ENCODE data around the gene COL4A2.

Gene COL4A2

GRCh38 chr13:110490009-110490770 is 183.1 kb downstream of the COL4A2 start (continued):
- TF ChIP-seq INSM2 (tag by site-specific recombination; IDR thresholded peaks at IDR 0.05): no peak
- TF ChIP-seq ZNF621 (tag by site-specific recombination; IDR thresholded peaks at IDR 0.05): no peak
- TF ChIP-seq, protein P1, sequence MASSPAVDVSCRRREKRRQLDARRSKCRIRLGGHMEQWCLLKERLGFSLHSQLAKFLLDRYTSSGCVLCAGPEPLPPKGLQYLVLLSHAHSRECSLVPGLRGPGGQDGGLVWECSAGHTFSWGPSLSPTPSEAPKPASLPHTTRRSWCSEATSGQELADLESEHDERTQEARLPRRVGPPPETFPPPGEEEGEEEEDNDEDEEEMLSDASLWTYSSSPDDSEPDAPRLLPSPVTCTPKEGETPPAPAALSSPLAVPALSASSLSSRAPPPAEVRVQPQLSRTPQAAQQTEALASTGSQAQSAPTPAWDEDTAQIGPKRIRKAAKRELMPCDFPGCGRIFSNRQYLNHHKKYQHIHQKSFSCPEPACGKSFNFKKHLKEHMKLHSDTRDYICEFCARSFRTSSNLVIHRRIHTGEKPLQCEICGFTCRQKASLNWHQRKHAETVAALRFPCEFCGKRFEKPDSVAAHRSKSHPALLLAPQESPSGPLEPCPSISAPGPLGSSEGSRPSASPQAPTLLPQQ (tag by site-specific recombination; IDR thresholded peaks at IDR 0.05): no peak
- TF ChIP-seq ZNF513 (tag by site-specific recombination; IDR thresholded peaks at IDR 0.05): no peak
- no peak for TF ChIP-seq ZNF121 (tag by site-specific recombination; IDR thresholded peaks at IDR 0.05)
- TF ChIP-seq, protein P2, sequence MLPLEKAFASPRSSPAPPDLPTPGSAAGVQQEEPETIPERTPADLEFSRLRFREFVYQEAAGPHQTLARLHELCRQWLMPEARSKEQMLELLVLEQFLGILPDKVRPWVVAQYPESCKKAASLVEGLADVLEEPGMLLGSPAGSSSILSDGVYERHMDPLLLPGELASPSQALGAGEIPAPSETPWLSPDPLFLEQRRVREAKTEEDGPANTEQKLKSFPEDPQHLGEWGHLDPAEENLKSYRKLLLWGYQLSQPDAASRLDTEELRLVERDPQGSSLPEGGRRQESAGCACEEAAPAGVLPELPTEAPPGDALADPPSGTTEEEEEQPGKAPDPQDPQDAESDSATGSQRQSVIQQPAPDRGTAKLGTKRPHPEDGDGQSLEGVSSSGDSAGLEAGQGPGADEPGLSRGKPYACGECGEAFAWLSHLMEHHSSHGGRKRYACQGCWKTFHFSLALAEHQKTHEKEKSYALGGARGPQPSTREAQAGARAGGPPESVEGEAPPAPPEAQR (tag by site-specific recombination; IDR thresholded peaks at IDR 0.05): no peak
- TF ChIP-seq ZBTB44 (tag by site-specific recombination; IDR thresholded peaks at IDR 0.05): no peak
- no peak for TF ChIP-seq ZFP41 (tag by site-specific recombination; IDR thresholded peaks at IDR 0.05; ENCODE audit: borderline replicate concordance)
- no peak for TF ChIP-seq KLF16 (tag by site-specific recombination; IDR thresholded peaks at IDR 0.05)
- no peak for TF ChIP-seq ZNF623 (tag by site-specific recombination; IDR thresholded peaks at IDR 0.05)
- no peak for TF ChIP-seq ZNF248 (tag by site-specific recombination; IDR thresholded peaks at IDR 0.05)

GRCh38 chr13:110491869-110492678 is 185.0 kb downstream of the COL4A2 start:
- H3K27ac ChIP-seq (ENCODE audit: extremely low read depth, low read depth, low read length): no peak overlapping the region
- ChIA-PET CTCF (no interaction called here), POLR2A (no interaction called here)
- H3K36me3 ChIP-seq (ENCODE audit: control insufficient read depth in 2 of 2, insufficient read depth in 1 of 2, low read length in 2 of 2): peaks cover 0 to 46% of the 10 kb centered on the region in 2 experiments; a peak in 2 of 3 replicates
- H3K9me3 ChIP-seq (ENCODE audit: control insufficient read depth, insufficient read depth, low read depth, low read length): no peaks in the 10 kb centered on the region
- H3K4me3 ChIP-seq (ENCODE audit: low read depth, low read length): no peak overlapping the region
- H3K4me1 ChIP-seq (ENCODE audit: control insufficient read depth, insufficient read depth, low read length): no peaks in the 10 kb centered on the region
- TF ChIP-seq HIC1 (tag by site-specific recombination; IDR thresholded peaks at IDR 0.05): no peak
